Stimulated activated naive B cell treated with anti-CD40 and anti-IgM and Interleukin-4, amounts not matched to agents 10 μg/mL and 1 μg/mL and 100 μg/mL, for 72 hours (primary cell): ENCODE measurements around the gene HRH3.
A peak's percentile ranks its signal among the peaks of the same experiment; 100 is the strongest.

Experiments
- ATAC-seq, 2 donors: fragments of 150-1000 bp; cut with Tn5 transposase; replicated peaks; 2 replicates each; pipeline ENCODE4 v1.10.0; 2021; ENCODE audit warnings: moderate library complexity in 1 of 2
- DNase-seq: peaks from one replicate; pipeline ENCODE4 v3.0.0; 2021
- H3K27ac Mint-ChIP-seq: one replicate; pipeline ENCODE4 v1.8.0; 2022; ENCODE audit warnings: mild to moderate bottlenecking, mixed read lengths
- H3K27me3 Mint-ChIP-seq, 2 donors: one replicate each; pipeline ENCODE4 v1.8.0; 2022; ENCODE audit warnings: mixed read lengths in 2 of 2
- H3K36me3 Mint-ChIP-seq, 2 donors: one replicate each; pipeline ENCODE4 v1.8.0; 2022; ENCODE audit warnings: mixed read lengths in 2 of 2, mild to moderate bottlenecking in 1 of 2
- H3K4me1 Mint-ChIP-seq, 2 donors: one replicate each; pipeline ENCODE4 v1.8.0; 2022; ENCODE audit warnings: mixed read lengths in 2 of 2, mild to moderate bottlenecking in 1 of 2
- H3K4me3 Mint-ChIP-seq, 2 donors: one replicate each; pipeline ENCODE4 v1.8.0; 2022; ENCODE audit warnings: mild to moderate bottlenecking in 2 of 2, mixed read lengths in 2 of 2, moderate library complexity in 1 of 2
- H3K9me3 Mint-ChIP-seq, 2 donors: one replicate each; pipeline ENCODE4 v1.8.0; 2022; ENCODE audit warnings: mixed read lengths in 2 of 2, mild to moderate bottlenecking in 1 of 2

HRH3 gene

DNA sequence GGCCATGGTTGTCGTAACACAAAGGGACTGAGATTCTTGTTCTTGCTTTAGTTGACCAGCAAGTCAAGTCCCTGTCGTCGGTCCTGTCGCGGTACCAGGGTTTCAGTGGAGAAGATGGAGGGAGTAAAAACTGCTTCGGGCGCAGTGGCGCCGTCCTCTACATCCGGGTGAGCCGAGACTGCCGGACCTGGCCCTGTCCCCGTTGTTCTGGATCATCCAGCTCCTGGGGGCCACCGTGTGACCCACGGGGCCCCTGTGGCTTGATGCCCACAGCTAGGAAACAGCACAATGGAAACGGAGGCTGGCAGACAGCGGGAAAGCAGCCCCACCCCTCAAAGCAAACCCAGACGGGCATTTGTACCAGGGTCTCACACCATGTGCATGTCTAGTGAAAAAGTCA is 22.3 kb downstream of the HRH3 start:
- DNase-seq (no peak), ATAC-seq (no peak)
- H3K4me1 Mint-ChIP-seq: peaks cover 17 to 24% of the 10 kb centered on the region in 2 donors
- no peak overlapping the region for H3K27ac Mint-ChIP-seq
- no peaks in the 10 kb centered on the region for H3K27me3 Mint-ChIP-seq
- peaks cover 49 to 60% of the 10 kb centered on the region in 2 donors for H3K36me3 Mint-ChIP-seq
- no peaks in the 10 kb centered on the region for H3K9me3 Mint-ChIP-seq
- no peak overlapping the region for H3K4me3 Mint-ChIP-seq

- H3K4me1 Mint-ChIP-seq: peaks cover 16 to 19% of the 10 kb centered on the region in 2 donors
- peaks cover 46 to 56% of the 10 kb centered on the region in 2 donors for H3K36me3 Mint-ChIP-seq
- H3K27ac Mint-ChIP-seq: no peak overlapping the region
- no peak for ATAC-seq
- H3K4me3 Mint-ChIP-seq: no peak overlapping the region
- no peak for DNase-seq
- no peaks in the 10 kb centered on the region for H3K9me3 Mint-ChIP-seq
- H3K27me3 Mint-ChIP-seq: no peaks in the 10 kb centered on the region
Observed at GRCh38 chr20:62197311-62197710, 22.8 kb downstream of the HRH3 start.

GRCh38 chr20:62196286-62196685 is 23.8 kb downstream of the HRH3 start:
- ATAC-seq: no peak
- H3K4me3 Mint-ChIP-seq: no peak overlapping the region

GRCh38 chr20:62195736-62196135 is 24.3 kb downstream of the HRH3 start:
- no peak overlapping the region for H3K27ac Mint-ChIP-seq
- no peak for DNase-seq
- peaks cover 35 to 49% of the 10 kb centered on the region in 2 donors for H3K36me3 Mint-ChIP-seq
- no peak for ATAC-seq
- no peaks in the 10 kb centered on the region for H3K27me3 Mint-ChIP-seq
- H3K9me3 Mint-ChIP-seq: no peaks in the 10 kb centered on the region
- no peak overlapping the region for H3K4me3 Mint-ChIP-seq
- H3K4me1 Mint-ChIP-seq: peaks cover 3% of the 10 kb centered on the region in 2 donors

More at GRCh38 chr20:62196286-62196685, 23.8 kb downstream of the HRH3 start:
- peaks cover 7 to 8% of the 10 kb centered on the region in 2 donors for H3K4me1 Mint-ChIP-seq
- H3K27ac Mint-ChIP-seq: no peak overlapping the region
- H3K9me3 Mint-ChIP-seq: no peaks in the 10 kb centered on the region
- DNase-seq: no peak
- H3K36me3 Mint-ChIP-seq: peaks cover 38 to 48% of the 10 kb centered on the region in 2 donors
- no peaks in the 10 kb centered on the region for H3K27me3 Mint-ChIP-seq

GRCh38 chr20:62195075-62195405 is 25.0 kb downstream of the HRH3 start:
- Mint-ChIP-seq H3K4me3 (no peak overlapping the region), H3K27ac (no peak overlapping the region), H3K9me3 (no peaks in the 10 kb centered on the region), H3K4me1 (no peaks in the 10 kb centered on the region), H3K36me3 (peaks cover 35 to 49% of the 10 kb centered on the region in 2 donors), H3K27me3 (no peaks in the 10 kb centered on the region)
- no peak for ATAC-seq
- DNase-seq: no peak

GRCh38 chr20:62193079-62194025 is 26.7 kb downstream of the HRH3 start:
- Mint-ChIP-seq H3K9me3 (no peaks in the 10 kb centered on the region), H3K27me3 (no peaks in the 10 kb centered on the region), H3K4me3 (no peak overlapping the region), H3K27ac (no peak overlapping the region), H3K36me3 (peaks cover 24 to 39% of the 10 kb centered on the region in 2 donors), H3K4me1 (no peaks in the 10 kb centered on the region)
- no peak for DNase-seq
- no peak for ATAC-seq

DNA sequence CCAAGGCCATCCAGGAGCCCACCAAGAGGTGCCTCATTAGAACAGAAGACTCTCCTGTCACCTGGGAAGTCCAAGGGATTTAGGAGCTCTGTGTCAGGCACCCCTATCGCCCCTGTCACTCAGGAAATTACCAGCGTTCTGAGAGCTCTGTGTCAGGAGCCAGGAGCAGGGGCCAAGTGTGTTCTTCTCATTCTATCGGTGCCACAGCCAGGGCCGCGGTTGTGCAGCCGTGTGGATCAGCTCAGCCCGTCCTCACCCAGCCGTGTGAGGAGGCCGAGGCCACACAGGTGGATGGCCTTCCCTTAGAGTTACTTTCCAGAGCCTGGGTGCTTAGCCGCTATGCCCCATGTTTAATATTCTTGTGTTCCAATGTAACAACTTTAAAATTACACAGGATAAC is 27.4 kb downstream of the HRH3 start:
- H3K4me1 Mint-ChIP-seq: peaks cover 2 to 4% of the 10 kb centered on the region in 2 donors
- peaks cover 20 to 35% of the 10 kb centered on the region in 2 donors for H3K36me3 Mint-ChIP-seq
- ATAC-seq (no peak), DNase-seq (no peak)
- no peak overlapping the region for H3K27ac Mint-ChIP-seq
- no peaks in the 10 kb centered on the region for H3K27me3 Mint-ChIP-seq
- no peak overlapping the region for H3K4me3 Mint-ChIP-seq
- no peaks in the 10 kb centered on the region for H3K9me3 Mint-ChIP-seq

- ATAC-seq (no peak), DNase-seq (no peak)
- Mint-ChIP-seq H3K4me1 (peaks cover 7 to 9% of the 10 kb centered on the region in 2 donors), H3K27me3 (no peaks in the 10 kb centered on the region), H3K36me3 (peaks cover 20 to 36% of the 10 kb centered on the region in 2 donors), H3K4me3 (no peak overlapping the region), H3K27ac (no peak overlapping the region), H3K9me3 (no peaks in the 10 kb centered on the region)
Observed at GRCh38 chr20:62191781-62192559, 28.1 kb downstream of the HRH3 start.

DNA sequence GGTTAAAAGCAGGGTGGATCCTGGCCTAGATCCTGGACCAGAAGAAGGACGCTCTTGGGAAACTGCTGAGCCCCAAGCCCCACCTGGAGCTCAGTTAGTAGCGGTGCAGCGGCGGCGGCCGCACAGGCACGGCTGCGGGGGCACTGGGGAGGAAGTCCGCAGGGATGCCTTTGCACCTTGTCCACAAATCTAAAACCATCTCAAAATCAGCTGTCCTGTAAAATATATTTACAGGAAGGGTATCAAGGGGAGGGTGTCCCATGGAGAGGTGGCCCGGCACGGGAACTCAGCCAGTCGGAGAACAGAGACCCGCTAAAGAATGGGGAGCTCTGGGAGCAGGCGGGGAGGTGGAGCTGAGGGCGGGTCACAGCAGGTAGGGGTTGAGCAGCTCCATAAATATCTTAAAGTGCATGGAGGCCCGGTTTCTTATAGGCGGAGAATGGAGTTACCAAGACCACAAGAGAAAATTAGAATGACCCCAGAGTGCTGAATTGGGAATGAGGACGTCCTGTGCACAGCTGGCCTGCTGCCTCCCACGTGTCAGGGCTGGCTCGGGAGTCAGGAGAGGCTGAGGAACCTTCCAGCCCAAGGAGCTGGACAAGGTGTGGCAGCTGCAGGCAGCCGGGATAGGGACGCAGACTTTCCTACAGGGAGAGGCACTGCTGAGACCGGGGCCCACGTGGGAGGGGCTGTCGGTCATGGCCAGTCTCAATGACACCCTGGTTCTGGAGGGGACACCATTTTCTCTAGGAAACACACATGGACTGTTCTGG is 29.3 kb downstream of the HRH3 start:
- peaks cover 12 to 13% of the 10 kb centered on the region in 2 donors for H3K4me1 Mint-ChIP-seq
- H3K27me3 Mint-ChIP-seq: no peaks in the 10 kb centered on the region
- no peak overlapping the region for H3K27ac Mint-ChIP-seq
- ATAC-seq: no peak
- no peak for DNase-seq
- no peaks in the 10 kb centered on the region for H3K9me3 Mint-ChIP-seq
- H3K36me3 Mint-ChIP-seq: peaks cover 22 to 40% of the 10 kb centered on the region in 2 donors
- no peak overlapping the region for H3K4me3 Mint-ChIP-seq

DNA sequence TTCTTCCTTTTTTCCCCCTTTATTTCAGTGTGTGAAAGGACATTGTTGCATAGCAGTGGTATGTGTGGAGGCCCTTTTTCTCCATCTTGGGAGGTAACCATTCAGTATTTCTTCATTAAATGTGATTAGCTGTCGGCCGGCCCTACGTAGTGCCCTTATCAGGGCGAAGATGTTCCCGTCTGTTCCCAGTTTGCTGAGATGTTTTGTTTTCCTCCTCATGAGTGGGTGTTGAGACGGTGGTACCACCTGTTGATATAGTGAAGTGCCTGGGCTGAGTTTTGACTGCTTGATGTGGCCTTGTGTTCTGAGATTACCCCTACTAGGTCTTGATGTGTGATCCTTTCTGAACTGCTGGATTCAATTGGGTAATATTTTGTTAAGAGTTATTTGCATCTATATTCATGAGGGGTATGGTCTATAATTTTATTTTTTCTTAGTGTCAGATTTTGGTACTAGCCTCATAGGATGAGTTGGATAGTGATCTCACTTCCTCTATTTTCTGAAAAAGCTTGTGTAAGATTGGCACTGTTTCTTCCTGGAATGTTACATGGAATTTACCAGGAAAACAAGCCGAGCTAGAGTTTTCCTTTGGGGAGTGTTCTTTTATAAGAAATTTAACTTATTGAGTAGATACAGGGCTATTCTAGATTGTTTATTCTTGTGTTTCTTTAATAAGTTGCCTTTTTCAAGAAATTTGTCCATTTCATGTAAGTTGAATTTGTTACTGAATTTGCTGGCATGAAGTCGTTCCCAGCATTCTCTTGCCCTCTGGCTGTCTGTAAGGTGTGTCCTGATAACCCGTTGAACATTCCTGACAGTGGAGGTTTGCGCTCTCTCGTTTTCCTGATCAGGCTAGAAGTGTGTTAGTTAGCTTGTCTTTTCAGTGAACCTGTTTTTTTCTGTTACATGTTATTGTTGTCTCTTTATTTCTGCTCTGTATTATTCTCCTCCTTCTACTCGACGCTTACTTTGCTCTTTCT is 32.9 kb downstream of the HRH3 start:
- no peak for ATAC-seq
- Mint-ChIP-seq H3K27ac (no peak overlapping the region), H3K27me3 (no peaks in the 10 kb centered on the region), H3K9me3 (no peaks in the 10 kb centered on the region), H3K4me1 (peaks cover 21 to 30% of the 10 kb centered on the region in 2 donors), H3K4me3 (no peak overlapping the region), H3K36me3 (peaks cover 18 to 33% of the 10 kb centered on the region in 2 donors)
- no peak for DNase-seq

- DNase-seq: no peak
- H3K4me3 Mint-ChIP-seq: no peak overlapping the region
- H3K4me1 Mint-ChIP-seq: peaks cover 25 to 37% of the 10 kb centered on the region in 2 donors
- no peaks in the 10 kb centered on the region for H3K9me3 Mint-ChIP-seq
- peaks cover 16 to 29% of the 10 kb centered on the region in 2 donors for H3K36me3 Mint-ChIP-seq
- no peak overlapping the region for H3K27ac Mint-ChIP-seq
- H3K27me3 Mint-ChIP-seq: no peaks in the 10 kb centered on the region
- ATAC-seq: no peak
Observed at GRCh38 chr20:62186096-62186426, 34.0 kb downstream of the HRH3 start.

GRCh38 chr20:62183426-62184142 is 36.5 kb downstream of the HRH3 start:
- Mint-ChIP-seq H3K27ac (peak overlapping the region; percentile 98), H3K27me3 (no peaks in the 10 kb centered on the region), H3K4me1 (peaks cover 25 to 37% of the 10 kb centered on the region in 2 donors), H3K4me3 (peak overlapping the region; percentile 94 to 97), H3K36me3 (peaks cover 11 to 22% of the 10 kb centered on the region in 2 donors), H3K9me3 (no peaks in the 10 kb centered on the region)
- no peak for DNase-seq
- no peak for ATAC-seq
